ENCODE data around the gene IL4R. TPM values are rescaled to one million over a fixed set of nuclear protein-coding genes. Genes with fewer than 3 reads are reported as not detected.

The IL4R gene
- total RNA-seq, 2 donors from 2014 or later, result 118 to 140 TPM

GRCh38 chr16:27364493-27365141, 50.8 kb downstream of the IL4R start:
- DNase-seq, result peak; percentile 41 to 72
- peak; percentile 71 for ATAC-seq
- intact Hi-C loops (cut with DNase I, micrococcal nuclease), result loop anchor here in 1 of 2 donors (5.0 kb wide), 1 partner anchor 127 kb away; no protein-coding TSS in a partner anchor

- DNase-seq, result no peak
- intact Hi-C loops (cut with DNase I, micrococcal nuclease), result loop anchor here in 1 of 2 donors (5.0 kb wide), 1 partner anchor 128 kb away; no protein-coding TSS in a partner anchor
- no peak for ATAC-seq
Measured at GRCh38 chr16:27365142-27366089, 51.6 kb downstream of the IL4R start.

- intact Hi-C loops (cut with DNase I, micrococcal nuclease), result loop anchor here in 1 of 2 donors (5.0 kb wide), 1 partner anchor 130 kb away; no protein-coding TSS in a partner anchor
- ATAC-seq (no peak), DNase-seq (peak in 1 of 2 donors; percentile 31)
Measured at GRCh38 chr16:27366687-27367460, 53.1 kb downstream of the IL4R start.

GRCh38 chr16:27367461-27368357, 53.9 kb downstream of the IL4R start:
- peak; percentile 82 to 91 for DNase-seq
- ATAC-seq, result peak; percentile 69
- intact Hi-C loops (cut with DNase I, micrococcal nuclease), result loop anchor here in 1 of 2 donors (5.0 kb wide), 1 partner anchor 130 kb away; no protein-coding TSS in a partner anchor

GRCh38 chr16:27368358-27368722, 54.6 kb downstream of the IL4R start:
- intact Hi-C loops (cut with DNase I, micrococcal nuclease), result loop anchor here in 1 of 2 donors (5.0 kb wide), 1 partner anchor 131 kb away; no protein-coding TSS in a partner anchor
- no peak for ATAC-seq
- DNase-seq, result no peak

GRCh38 chr16:27369806-27370205, 56.0 kb downstream of the IL4R start:
- intact Hi-C loops (cut with DNase I, micrococcal nuclease), result loop anchor here in 1 of 2 donors (5.0 kb wide), 2 partner anchors 133 to 188 kb away; no protein-coding TSS in a partner anchor
- DNase-seq, result no peak
- no peak for ATAC-seq

GRCh38 chr16:27370318-27370717, 56.5 kb downstream of the IL4R start:
- no peak for ATAC-seq
- intact Hi-C loops (cut with DNase I, micrococcal nuclease), result loop anchor here in 1 of 2 donors (5.0 kb wide), 1 partner anchor 188 kb away; no protein-coding TSS in a partner anchor
- DNase-seq, result no peak

GRCh38 chr16:27373312-27373711, 59.5 kb downstream of the IL4R start:
- DNase-seq (no peak), ATAC-seq (no peak)
- intact Hi-C loops (cut with DNase I, micrococcal nuclease), result loop anchor here in 1 of 2 donors (5.0 kb wide), 1 partner anchor 191 kb away; no protein-coding TSS in a partner anchor

GRCh38 chr16:27374221-27374803, 60.5 kb downstream of the IL4R start:
- intact Hi-C loops (cut with DNase I, micrococcal nuclease), result loop anchor here in 1 of 2 donors (5.0 kb wide), 1 partner anchor 192 kb away; no protein-coding TSS in a partner anchor
- no peak for ATAC-seq
- DNase-seq, result no peak

- intact Hi-C loops (cut with DNase I, micrococcal nuclease), result loop anchor here in 1 of 2 donors (5.0 kb wide), 1 partner anchor 193 kb away; no protein-coding TSS in a partner anchor
- DNase-seq (peak; percentile 55 to 64), ATAC-seq (peak; percentile 68)
Measured at GRCh38 chr16:27374804-27375425, 61.1 kb downstream of the IL4R start.

- ATAC-seq (no peak), DNase-seq (no peak)
- intact Hi-C loops (cut with DNase I, micrococcal nuclease), result no loop called here
Measured at GRCh38 chr16:27377666-27378485, 64.1 kb downstream of the IL4R start.

GRCh38 chr16:27378871-27379481, 65.2 kb downstream of the IL4R start:
- no peak for ATAC-seq
- DNase-seq, result no peak
- intact Hi-C loops (cut with DNase I, micrococcal nuclease), result no loop called here

- intact Hi-C loops (cut with DNase I, micrococcal nuclease), result no loop called here
- ATAC-seq (no peak), DNase-seq (no peak)
Measured at GRCh38 chr16:27379919-27380318, 66.1 kb downstream of the IL4R start.

GRCh38 chr16:27381236-27381635, 67.5 kb downstream of the IL4R start:
- no peak for ATAC-seq
- intact Hi-C loops (cut with DNase I, micrococcal nuclease), result no loop called here
- DNase-seq, result no peak
